GM21717 (cell line): ENCODE data around the gene ATP10A.

Experiments used
- ATAC-seq: cut with Tn5 transposase; IDR thresholded peaks from one replicate; pipeline ENCODE4 v1.9.1; 2021; ENCODE audit warnings: mild to moderate bottlenecking, moderate library complexity; ENCODE audit not compliant: unreplicated experiment

Gene ATP10A

GRCh38 chr15:25863111-25863967 is at the start of gene ATP10A:
ATP10A (minus strand) TSS chr15:25863327; CDS start chr15:25863096, 231 bp downstream.
- ATAC-seq = no peak

- ATAC-seq = no peak
These were observed 48.9 kb upstream of the ATP10A start for GRCh38 chr15:25912035-25912434.

- no peak for ATAC-seq
These were observed 47.7 kb upstream of the ATP10A start for GRCh38 chr15:25910832-25911231.

GRCh38 chr15:25909806-25910205 is 46.7 kb upstream of the ATP10A start:
- no peak for ATAC-seq

- no peak for ATAC-seq
These were observed 46.2 kb upstream of the ATP10A start for GRCh38 chr15:25909325-25909724.

- no peak for ATAC-seq
These were observed 42.0 kb upstream of the ATP10A start for GRCh38 chr15:25905140-25905539.

- ATAC-seq = no peak
These were observed 40.0 kb upstream of the ATP10A start for GRCh38 chr15:25903024-25903581.

- ATAC-seq = no peak
These were observed 38.9 kb upstream of the ATP10A start for GRCh38 chr15:25901811-25902605.

- ATAC-seq = no peak
These were observed 37.8 kb upstream of the ATP10A start for GRCh38 chr15:25900901-25901300.

GRCh38 chr15:25900431-25900830 is 37.3 kb upstream of the ATP10A start:
- ATAC-seq = no peak

- ATAC-seq = no peak
These were observed 36.7 kb upstream of the ATP10A start for GRCh38 chr15:25899870-25900269.

GRCh38 chr15:25897658-25898057 is 34.5 kb upstream of the ATP10A start:
- ATAC-seq = no peak

GRCh38 chr15:25894371-25894902 is 31.3 kb upstream of the ATP10A start:
- ATAC-seq = no peak

GRCh38 chr15:25893596-25893995 is 30.5 kb upstream of the ATP10A start:
- ATAC-seq = no peak

- ATAC-seq = no peak
These were observed 29.0 kb upstream of the ATP10A start for GRCh38 chr15:25892126-25892525.

GRCh38 chr15:25891081-25891480 is 28.0 kb upstream of the ATP10A start:
- ATAC-seq = no peak

GRCh38 chr15:25890529-25890928 is 27.4 kb upstream of the ATP10A start:
- no peak for ATAC-seq

- ATAC-seq = no peak
These were observed 24.7 kb upstream of the ATP10A start for GRCh38 chr15:25887870-25888269.

- ATAC-seq = no peak
These were observed 23.5 kb upstream of the ATP10A start for GRCh38 chr15:25886498-25887140.

- ATAC-seq = no peak
These were observed 21.2 kb upstream of the ATP10A start for GRCh38 chr15:25884370-25884769.
